K562 (cell line): Measurements from ENCODE around the gene ZNF407. TPM values are rescaled to one million over a fixed set of nuclear protein-coding genes. Genes with fewer than 3 reads are reported as not detected.

Experiments
- ATAC-seq: fragments of 200-7000 bp; cut with Tn5 transposase; 3 replicates; pipeline ENCODE4 v1.9.1; 2020; ENCODE audit warnings: moderate library complexity
- BruUV-seq: library from RNA; stranded (reverse); fragments of 400-500 nt; replicated peaks from 2 replicates; lab custom pipeline; 2021; lab: Mats Ljungman, UMichigan
- CTCF ChIA-PET: fragments of 300-600 bp; formaldehyde crosslinking; extraction: SDS; loops from one replicate; lab custom pipeline; 2021; ENCODE audit warnings: low intra/inter-chr PET ratio; lab: Yijun Ruan, JAX
- POLR2A ChIA-PET: fragments of 300-600, 350-650 bp; sonication (Branson Sonifier 250); formaldehyde crosslinking; extraction: SDS; loops from one replicate; lab custom pipeline; 2021; ENCODE audit warnings: antibody characterized with exemption, inconsistent platforms; lab: Yijun Ruan, JAX
- DNase-seq, 4 experiments: peaks; one replicate each; pipeline versions ENCODE4 v3.0.0 to v3.0.0-alpha.2; 2011 to 2018; ENCODE audit warnings: low spot score in 3 of 4, mixed read lengths in 3 of 4; ENCODE audit errors: extremely low read depth in 1 of 4
- FAIRE-seq: peaks from 2 replicates; lab custom pipeline; 2011; peaks lifted over from hg19 to GRCh38; lab: Jason Lieb, UNC
- H2AFZ ChIP-seq: 2 replicates; pipeline ENCODE4 v1.6.0; 2011; ENCODE audit warnings: low read depth, low read length, control low read depth, inconsistent platforms
- H3K27ac ChIP-seq: fragments of 200-600 bp; 3 replicates; pipeline ENCODE4 v1.8.0; 2011; ENCODE audit warnings: low read depth, mild to moderate bottlenecking, control low read depth, inconsistent platforms, low read length, moderate library complexity, mixed read lengths; ENCODE audit errors: extremely low read depth
- H3K27me3 ChIP-seq, 2 experiments: fragments of 300-600 bp in 1 of 2; 2 replicates in 1 of 2; 3 replicates in 1 of 2; pipeline versions ENCODE4 v1.6.0 to v1.8.0; 2011; ENCODE audit warnings: inconsistent platforms in 2 of 2, low read length in 2 of 2, mild to moderate bottlenecking in 1 of 2, mixed read lengths in 1 of 2, moderate library complexity in 1 of 2; ENCODE audit not compliant: control insufficient read depth in 2 of 2, insufficient read depth in 2 of 2
- H3K36me3 ChIP-seq: fragments of 300-600 bp; 3 replicates; pipeline ENCODE4 v1.8.0; 2011; ENCODE audit warnings: mild to moderate bottlenecking, low read length, inconsistent platforms; ENCODE audit not compliant: control insufficient read depth, insufficient read depth
- H3K4me1 ChIP-seq, 2 experiments: fragments of 200-600 bp in 1 of 2; replicated peaks in 1 of 2; 2 replicates in 1 of 2; 3 replicates in 1 of 2; pipeline versions ENCODE4 v1.5.1 to v1.8.0; 2011; ENCODE audit warnings: inconsistent platforms in 2 of 2, low read length in 2 of 2, mild to moderate bottlenecking in 1 of 2, mixed read lengths in 1 of 2, moderate library complexity in 1 of 2; ENCODE audit not compliant: control insufficient read depth in 2 of 2, insufficient read depth in 2 of 2
- H3K4me2 ChIP-seq: 2 replicates; pipeline ENCODE4 v1.6.1; 2011; ENCODE audit warnings: low read length, control low read depth, inconsistent platforms, mixed read lengths; ENCODE audit not compliant: insufficient read depth
- H3K4me3 ChIP-seq: fragments of 200-600 bp; sonication (generic), shearing (Covaris generic); 2 replicates; pipeline ENCODE4 v1.5.1; 2016; ENCODE audit warnings: control low read depth, inconsistent platforms
- H3K79me2 ChIP-seq: fragments of 200-600 bp; 3 replicates; pipeline ENCODE4 v1.8.0; 2011; ENCODE audit warnings: low read length, inconsistent platforms; ENCODE audit not compliant: control insufficient read depth, insufficient read depth
- H3K9ac ChIP-seq, 2 experiments: 2 replicates each; pipeline versions ENCODE4 v1.6.0 to v1.6.1; 2011; ENCODE audit warnings: low read depth in 2 of 2, low read length in 2 of 2, control low read depth in 1 of 2, inconsistent platforms in 1 of 2, mild to moderate bottlenecking in 1 of 2, mixed read lengths in 1 of 2; ENCODE audit not compliant: insufficient read depth in 1 of 2
- H3K9me1 ChIP-seq: one replicate; pipeline ENCODE4 v1.6.0; 2011; ENCODE audit warnings: inconsistent platforms, mild to moderate bottlenecking, low read length, moderate library complexity; ENCODE audit not compliant: control insufficient read depth, insufficient read depth
- H3K9me3 ChIP-seq: replicated peaks from 2 replicates; pipeline ENCODE4 v1.5.1; 2011; ENCODE audit warnings: low read depth, low read length, inconsistent platforms; ENCODE audit not compliant: control insufficient read depth, insufficient read depth
- H4K20me1 ChIP-seq: replicated peaks from 2 replicates; pipeline ENCODE4 v1.6.1; 2011; ENCODE audit warnings: low read length, inconsistent platforms, mixed read lengths; ENCODE audit not compliant: control insufficient read depth, insufficient read depth
- BCOR ChIP-seq: fragments of 450-650 bp; IDR thresholded peaks from 2 replicates; pipeline ENCODE4 v1.6.1; 2016
- HDAC8 ChIP-seq: fragments of 450-650 bp; IDR thresholded peaks from 2 replicates; pipeline ENCODE4 v1.6.1; 2016; ENCODE audit warnings: mild to moderate bottlenecking, missing genetic modification characterization, moderate library complexity, missing compliant biosample characterization
- KDM4B ChIP-seq, 2 experiments: fragments of 450-650 bp in 1 of 2; sonication (generic) in 1 of 2; IDR thresholded peaks; 2 replicates each; pipeline ENCODE4 v1.6.1; 2016 to 2017; ENCODE audit warnings: borderline replicate concordance in 2 of 2, antibody characterized with exemption in 1 of 2, low read depth in 1 of 2, mild to moderate bottlenecking in 1 of 2
- MAFF ChIP-seq: IDR thresholded peaks from 2 replicates; pipeline ENCODE4 v1.6.1; 2012; ENCODE audit warnings: low read length, improper control_type of control experiment
- MCM3 ChIP-seq: fragments of 450-650 bp; IDR thresholded peaks from 2 replicates; pipeline ENCODE4 v1.6.1; 2016
- PHF21A ChIP-seq: fragments of 450-650 bp; IDR thresholded peaks from 2 replicates; pipeline ENCODE4 v1.6.1; 2017; ENCODE audit warnings: low read depth, borderline replicate concordance
- RBM15 ChIP-seq: fragments of 200-400 bp; formaldehyde crosslinking; IDR thresholded peaks from 2 replicates; pipeline ENCODE4 v1.6.1; 2018; ENCODE audit warnings: mild to moderate bottlenecking, low read length, moderate library complexity; ENCODE audit not compliant: insufficient read depth
- SP1 ChIP-seq: sonication (generic); formaldehyde crosslinking; IDR thresholded peaks from 2 replicates; pipeline ENCODE4 v1.8.1; 2022; ENCODE audit warnings: mild to moderate bottlenecking, missing genetic modification reagents
- SRSF7 ChIP-seq: fragments of 200-400 bp; formaldehyde crosslinking; optimal IDR thresholded peaks from 2 replicates; pipeline ENCODE3; 2017; ENCODE audit warnings: mild to moderate bottlenecking, low read depth, low read length
- SRSF9 ChIP-seq: fragments of 200-400 bp; formaldehyde crosslinking; IDR thresholded peaks from 2 replicates; pipeline ENCODE4 v1.6.1; 2017; ENCODE audit warnings: low read depth, low read length, borderline replicate concordance
- WGBS: fragments of 100-300 bp; shearing (Covaris generic); methylation state at CpG from one replicate; pipeline ENCODE4 v1.1.6; 2016; ENCODE audit warnings: low coverage, mixed read lengths; ENCODE audit not compliant: insufficient coverage; ENCODE audit errors: missing lambda C conversion rate; 5-methylcytosine and 5-hydroxymethylcytosine counted together
- in situ Hi-C: fragments of 300-500 bp; cut with MboI; formaldehyde crosslinking; loops from 4 replicates; pipeline ENCODE4 v1.15.0; 2018; ENCODE audit warnings: inconsistent platforms, mixed read lengths
- intact Hi-C: fragments of 100-400 bp; cut with micrococcal nuclease; formaldehyde crosslinking; loops from 2 replicates; pipeline ENCODE4 v1.14.2; 2022
- polyA plus RNA-seq, 8 experiments: library from polyadenylated mRNA; depleted of rRNA in 4 of 8; stranded (reverse) in 5 of 8; unstranded in 3 of 8; fragments of >200 nt; fragmentation: Nextera tagmentation in 2 of 8; fragmentation: Illumina TruSeq in 1 of 8; extraction: Ambion mirVana in 2 of 8; extraction: Trizol in 1 of 8; gene quantifications; 2 replicates each; pipeline versions ENCODE4 v1.2.1 to v1.2.3, GENCODE V29; 2011 to 2014; ENCODE audit warnings: inconsistent platforms in 1 of 8, missing spikeins in 1 of 8
- total RNA-seq, 7 experiments: library from RNA; depleted of rRNA in 6 of 7; stranded (reverse); fragments of >200 nt in 6 of 7; fragmentation: Illumina TruSeq in 2 of 7; extraction: Trizol in 2 of 7; gene quantifications; 2 replicates each; pipeline versions ENCODE4 v1.2.1 to v1.2.3, GENCODE V29; 2011 to 2021; ENCODE audit warnings: low replicate concordance in 1 of 7
- TF ChIP-seq, protein P1 (sequence below): fragments of 450-650 bp; IDR thresholded peaks from 2 replicates; pipeline ENCODE4 v1.6.1; 2016; ENCODE audit warnings: low read depth, mild to moderate bottlenecking, moderate library complexity
- TF ChIP-seq, protein P2 (sequence below): fragments of 450-650 bp; IDR thresholded peaks from 2 replicates; pipeline ENCODE4 v1.6.1; 2014; ENCODE audit warnings: low read depth, mild to moderate bottlenecking, moderate library complexity, borderline replicate concordance
- TF ChIP-seq, protein P3 (sequence below): sonication (generic); formaldehyde crosslinking; IDR thresholded peaks from 2 replicates; pipeline ENCODE4 v1.8.0; 2022; ENCODE audit warnings: missing genetic modification reagents, mild to moderate bottlenecking, borderline replicate concordance
- TF ChIP-seq, protein P4 (sequence below): sonication (generic); formaldehyde crosslinking; IDR thresholded peaks from 2 replicates; pipeline ENCODE4 v1.8.1; 2023; ENCODE audit warnings: mild to moderate bottlenecking, missing genetic modification reagents

The ZNF407 gene
- total and polyA plus RNA-seq, 9 of the 15 experiments (the other 6 are each of a cell fraction or from before 2014, with no cell fraction given), result 0.21 to 5.4 (median 2.3) TPM

DNA sequence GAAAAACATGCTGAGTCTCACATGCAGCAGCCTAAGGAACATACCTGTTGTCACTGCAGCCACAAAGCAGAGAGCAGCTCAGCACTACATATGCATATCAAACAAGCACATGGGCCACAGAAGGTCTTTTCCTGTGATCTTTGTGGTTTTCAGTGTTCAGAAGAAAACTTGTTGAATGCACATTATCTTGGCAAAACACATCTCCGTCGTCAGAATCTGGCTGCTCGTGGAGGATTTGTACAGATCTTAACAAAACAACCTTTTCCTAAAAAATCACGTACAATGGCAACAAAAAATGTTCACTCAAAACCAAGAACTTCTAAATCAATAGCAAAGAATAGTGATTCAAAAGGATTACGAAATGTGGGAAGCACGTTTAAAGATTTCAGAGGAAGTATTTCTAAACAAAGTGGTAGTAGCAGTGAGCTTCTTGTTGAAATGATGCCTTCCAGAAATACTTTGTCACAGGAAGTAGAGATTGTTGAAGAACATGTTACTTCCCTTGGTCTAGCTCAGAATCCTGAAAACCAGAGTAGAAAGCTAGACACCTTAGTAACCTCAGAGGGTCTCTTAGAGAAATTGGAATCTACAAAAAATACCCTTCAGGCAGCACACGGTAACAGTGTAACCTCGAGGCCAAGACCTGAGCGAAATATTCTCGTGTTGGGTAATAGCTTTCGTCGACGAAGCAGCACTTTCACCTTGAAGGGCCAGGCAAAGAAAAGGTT lies 34.1 kb downstream of the ZNF407 start:
- no peaks in the 10 kb centered on the region for H3K27me3 ChIP-seq
- H3K79me2 ChIP-seq, result 0 out of 3 replicates have a peak, but pooled peaks cover 4% of the 10 kb centered on the region
- CTCF ChIA-PET, result interaction anchor here (0.7 kb wide), 1 partner anchor 531 kb away, joined by 3 read pairs; no protein-coding TSS in a partner anchor
- no peak overlapping the region for H2AFZ ChIP-seq
- H3K4me1 ChIP-seq, result no peaks in the 10 kb centered on the region
- H3K9me1 ChIP-seq, result no peaks in the 10 kb centered on the region
- intact Hi-C loops, result no loop called here
- POLR2A ChIA-PET, result no interaction called here
- BruUV-seq, result no TSS peak
- no peak overlapping the region for H3K27ac ChIP-seq
- no peaks in the 10 kb centered on the region for H3K9me3 ChIP-seq
- 69% methylated on average over 13 of the region's 13 CpGs for WGBS
- in situ Hi-C loops, result no loop called here
- H3K4me3 ChIP-seq, result no peak overlapping the region
- H3K36me3 ChIP-seq, result peaks cover 10% of the 10 kb centered on the region; the same call in 1 of the 3 replicates
- TF ChIP-seq, protein P1, sequence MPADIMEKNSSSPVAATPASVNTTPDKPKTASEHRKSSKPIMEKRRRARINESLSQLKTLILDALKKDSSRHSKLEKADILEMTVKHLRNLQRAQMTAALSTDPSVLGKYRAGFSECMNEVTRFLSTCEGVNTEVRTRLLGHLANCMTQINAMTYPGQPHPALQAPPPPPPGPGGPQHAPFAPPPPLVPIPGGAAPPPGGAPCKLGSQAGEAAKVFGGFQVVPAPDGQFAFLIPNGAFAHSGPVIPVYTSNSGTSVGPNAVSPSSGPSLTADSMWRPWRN, result no peak
- TF ChIP-seq BCOR (no peak), HDAC8 (tag) (no peak), SP1 (CRISPR knock-in tag) (no peak), MAFF (no peak), SRSF9 (no peak), KDM4B (IDR thresholded peaks at IDR 0.05; ENCODE audit: borderline replicate concordance in 2 of 2, low read depth in 1 of 2) (no peak), RBM15 (no peak), PHF21A (no peak), MCM3 (no peak), SRSF7 (no peak)
- TF ChIP-seq, protein P2, sequence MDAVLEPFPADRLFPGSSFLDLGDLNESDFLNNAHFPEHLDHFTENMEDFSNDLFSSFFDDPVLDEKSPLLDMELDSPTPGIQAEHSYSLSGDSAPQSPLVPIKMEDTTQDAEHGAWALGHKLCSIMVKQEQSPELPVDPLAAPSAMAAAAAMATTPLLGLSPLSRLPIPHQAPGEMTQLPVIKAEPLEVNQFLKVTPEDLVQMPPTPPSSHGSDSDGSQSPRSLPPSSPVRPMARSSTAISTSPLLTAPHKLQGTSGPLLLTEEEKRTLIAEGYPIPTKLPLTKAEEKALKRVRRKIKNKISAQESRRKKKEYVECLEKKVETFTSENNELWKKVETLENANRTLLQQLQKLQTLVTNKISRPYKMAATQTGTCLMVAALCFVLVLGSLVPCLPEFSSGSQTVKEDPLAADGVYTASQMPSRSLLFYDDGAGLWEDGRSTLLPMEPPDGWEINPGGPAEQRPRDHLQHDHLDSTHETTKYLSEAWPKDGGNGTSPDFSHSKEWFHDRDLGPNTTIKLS, result no peak
- TF ChIP-seq, protein P3, sequence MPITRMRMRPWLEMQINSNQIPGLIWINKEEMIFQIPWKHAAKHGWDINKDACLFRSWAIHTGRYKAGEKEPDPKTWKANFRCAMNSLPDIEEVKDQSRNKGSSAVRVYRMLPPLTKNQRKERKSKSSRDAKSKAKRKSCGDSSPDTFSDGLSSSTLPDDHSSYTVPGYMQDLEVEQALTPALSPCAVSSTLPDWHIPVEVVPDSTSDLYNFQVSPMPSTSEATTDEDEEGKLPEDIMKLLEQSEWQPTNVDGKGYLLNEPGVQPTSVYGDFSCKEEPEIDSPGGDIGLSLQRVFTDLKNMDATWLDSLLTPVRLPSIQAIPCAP (CRISPR knock-in tag), result no peak
- TF ChIP-seq, protein P4, sequence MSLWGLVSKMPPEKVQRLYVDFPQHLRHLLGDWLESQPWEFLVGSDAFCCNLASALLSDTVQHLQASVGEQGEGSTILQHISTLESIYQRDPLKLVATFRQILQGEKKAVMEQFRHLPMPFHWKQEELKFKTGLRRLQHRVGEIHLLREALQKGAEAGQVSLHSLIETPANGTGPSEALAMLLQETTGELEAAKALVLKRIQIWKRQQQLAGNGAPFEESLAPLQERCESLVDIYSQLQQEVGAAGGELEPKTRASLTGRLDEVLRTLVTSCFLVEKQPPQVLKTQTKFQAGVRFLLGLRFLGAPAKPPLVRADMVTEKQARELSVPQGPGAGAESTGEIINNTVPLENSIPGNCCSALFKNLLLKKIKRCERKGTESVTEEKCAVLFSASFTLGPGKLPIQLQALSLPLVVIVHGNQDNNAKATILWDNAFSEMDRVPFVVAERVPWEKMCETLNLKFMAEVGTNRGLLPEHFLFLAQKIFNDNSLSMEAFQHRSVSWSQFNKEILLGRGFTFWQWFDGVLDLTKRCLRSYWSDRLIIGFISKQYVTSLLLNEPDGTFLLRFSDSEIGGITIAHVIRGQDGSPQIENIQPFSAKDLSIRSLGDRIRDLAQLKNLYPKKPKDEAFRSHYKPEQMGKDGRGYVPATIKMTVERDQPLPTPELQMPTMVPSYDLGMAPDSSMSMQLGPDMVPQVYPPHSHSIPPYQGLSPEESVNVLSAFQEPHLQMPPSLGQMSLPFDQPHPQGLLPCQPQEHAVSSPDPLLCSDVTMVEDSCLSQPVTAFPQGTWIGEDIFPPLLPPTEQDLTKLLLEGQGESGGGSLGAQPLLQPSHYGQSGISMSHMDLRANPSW (CRISPR knock-in tag), result no peak
- H4K20me1 ChIP-seq, result no peaks in the 10 kb centered on the region
- no peak overlapping the region for H3K4me2 ChIP-seq
- H3K9ac ChIP-seq, result no peak overlapping the region
- DNase-seq (no peak), FAIRE-seq (no peak), ATAC-seq (no peak)
